Astrocyte (in vitro differentiated cells and primary cell): ENCODE measurements around the gene TFEB. TPM values are rescaled to one million over a fixed set of nuclear protein-coding genes. Genes with fewer than 3 reads are reported as not detected.

ENCODE experiments used
- DNase-seq: peaks from one replicate; pipeline ENCODE4 v3.0.0-alpha.2; 2010; ENCODE audit warnings: low read depth
- FAIRE-seq: peaks from 2 replicates; lab custom pipeline; 2011; peaks lifted over from hg19 to GRCh38; lab: Jason Lieb, UNC
- H2AFZ ChIP-seq: 2 replicates; pipeline ENCODE4 v1.6.0; 2012; ENCODE audit warnings: low read depth, low read length, inconsistent platforms
- H3K27ac ChIP-seq: 2 replicates; pipeline ENCODE4 v1.5.1; 2011; ENCODE audit warnings: low read depth, low read length, inconsistent platforms
- H3K27me3 ChIP-seq: 2 replicates; pipeline ENCODE4 v1.6.0; 2011; ENCODE audit warnings: low read length, inconsistent platforms; ENCODE audit not compliant: insufficient read depth
- H3K36me3 ChIP-seq: 2 replicates; pipeline ENCODE4 v1.5.1; 2011; ENCODE audit warnings: low read length, inconsistent platforms; ENCODE audit not compliant: insufficient read depth
- H3K4me1 ChIP-seq: 2 replicates; pipeline ENCODE4 v1.5.1; 2011; ENCODE audit warnings: low read length, inconsistent platforms; ENCODE audit not compliant: insufficient read depth
- H3K4me2 ChIP-seq: 2 replicates; pipeline ENCODE4 v1.6.0; 2012; ENCODE audit warnings: low read length, inconsistent platforms
- H3K4me3 ChIP-seq: 2 replicates; pipeline ENCODE4 v1.5.1; 2011; ENCODE audit warnings: low read depth, mild to moderate bottlenecking, low read length, inconsistent platforms; ENCODE audit not compliant: insufficient read depth
- H3K79me2 ChIP-seq: 2 replicates; pipeline ENCODE4 v1.6.0; 2012; ENCODE audit warnings: mild to moderate bottlenecking, low read length, inconsistent platforms; ENCODE audit not compliant: insufficient read depth
- H3K9ac ChIP-seq: 2 replicates; pipeline ENCODE4 v1.6.0; 2012; ENCODE audit warnings: mild to moderate bottlenecking, low read length, inconsistent platforms
- H3K9me3 ChIP-seq: 2 replicates; pipeline ENCODE4 v1.5.1; 2012; ENCODE audit warnings: low read depth, mild to moderate bottlenecking, low read length, inconsistent platforms; ENCODE audit not compliant: insufficient read depth
- H4K20me1 ChIP-seq: 2 replicates; pipeline ENCODE4 v1.6.0; 2012; ENCODE audit warnings: low read length, inconsistent platforms; ENCODE audit not compliant: insufficient read depth
- H3K27ac Mint-ChIP-seq: one replicate; pipeline ENCODE4 v1.8.0; 2021; ENCODE audit warnings: mild to moderate bottlenecking, mixed read lengths; ENCODE audit not compliant: unreplicated experiment
- H3K27me3 Mint-ChIP-seq: one replicate; pipeline ENCODE4 v1.8.0; 2021; ENCODE audit warnings: low read depth, mixed read lengths; ENCODE audit not compliant: unreplicated experiment
- H3K36me3 Mint-ChIP-seq: one replicate; pipeline ENCODE4 v1.8.0; 2021; ENCODE audit warnings: low read depth, mixed read lengths; ENCODE audit not compliant: unreplicated experiment
- H3K4me1 Mint-ChIP-seq: one replicate; pipeline ENCODE4 v1.8.0; 2021; ENCODE audit warnings: low read depth, mixed read lengths; ENCODE audit not compliant: unreplicated experiment
- H3K4me3 Mint-ChIP-seq: one replicate; pipeline ENCODE4 v1.8.0; 2021; ENCODE audit warnings: mild to moderate bottlenecking, moderate library complexity, mixed read lengths; ENCODE audit not compliant: unreplicated experiment
- H3K9me3 Mint-ChIP-seq: one replicate; pipeline ENCODE4 v1.8.0; 2021; ENCODE audit warnings: mild to moderate bottlenecking, mixed read lengths; ENCODE audit not compliant: unreplicated experiment
- CTCF ChIP-seq: IDR thresholded peaks from 2 replicates; pipeline ENCODE4 v1.5.1; 2011; ENCODE audit warnings: low read depth, mild to moderate bottlenecking, inconsistent platforms, low read length, moderate library complexity; ENCODE audit not compliant: insufficient read depth
- EZH2 ChIP-seq: IDR thresholded peaks from 2 replicates; pipeline ENCODE4 v1.6.1; 2012; ENCODE audit warnings: mild to moderate bottlenecking, low read length, inconsistent platforms; ENCODE audit not compliant: insufficient read depth
- total RNA-seq: library from RNA; stranded (reverse); gene quantifications from 2 replicates; pipeline ENCODE4 v1.2.1, GENCODE V29; 2021

TFEB gene
- total RNA-seq, 1 donor from 2014 or later, result 4.7 TPM

GRCh38 chr6:41728954-41729353 lies 6.5 kb downstream of the TFEB start:
- no peaks in the 10 kb centered on the region for H3K36me3 Mint-ChIP-seq
- no peak overlapping the region for H2AFZ ChIP-seq
- no peak overlapping the region for H3K4me3 ChIP-seq
- H3K9me3 Mint-ChIP-seq, result no peaks in the 10 kb centered on the region
- H3K4me1 Mint-ChIP-seq, result peaks cover 10% of the 10 kb centered on the region
- DNase-seq (no peak), FAIRE-seq (no peak)
- no peak overlapping the region for H3K27ac ChIP-seq
- H3K9me3 ChIP-seq, result no peaks in the 10 kb centered on the region
- no peak overlapping the region for H3K27ac Mint-ChIP-seq
- no peak overlapping the region for H3K9ac ChIP-seq
- H3K4me2 ChIP-seq, result no peak overlapping the region
- H3K27me3 Mint-ChIP-seq, result peaks cover 32% of the 10 kb centered on the region
- peaks cover 6% of the 10 kb centered on the region for H3K79me2 ChIP-seq
- no peak for TF ChIP-seq CTCF
- TF ChIP-seq EZH2, result no peak
- no peaks in the 10 kb centered on the region for H3K36me3 ChIP-seq
- peaks cover 22% of the 10 kb centered on the region for H3K4me1 ChIP-seq
- H3K4me3 Mint-ChIP-seq, result no peak overlapping the region
- H3K27me3 ChIP-seq, result no peaks in the 10 kb centered on the region
- H4K20me1 ChIP-seq, result peaks cover 14% of the 10 kb centered on the region

- H3K4me3 ChIP-seq, result no peak overlapping the region
- peaks cover 6% of the 10 kb centered on the region for H3K79me2 ChIP-seq
- H3K27me3 ChIP-seq, result no peaks in the 10 kb centered on the region
- H3K9ac ChIP-seq, result no peak overlapping the region
- Mint-ChIP-seq H3K9me3 (no peaks in the 10 kb centered on the region), H3K4me3 (no peak overlapping the region), H3K4me1 (peaks cover 15% of the 10 kb centered on the region), H3K27ac (no peak overlapping the region), H3K36me3 (no peaks in the 10 kb centered on the region), H3K27me3 (peaks cover 32% of the 10 kb centered on the region)
- H3K36me3 ChIP-seq, result no peaks in the 10 kb centered on the region
- no peak for FAIRE-seq
- H3K4me2 ChIP-seq, result no peak overlapping the region
- no peak overlapping the region for H3K27ac ChIP-seq
- H4K20me1 ChIP-seq, result peaks cover 11% of the 10 kb centered on the region
- no peak overlapping the region for H2AFZ ChIP-seq
- H3K4me1 ChIP-seq, result peaks cover 22% of the 10 kb centered on the region
- no peak for DNase-seq
- no peaks in the 10 kb centered on the region for H3K9me3 ChIP-seq
- TF ChIP-seq EZH2 (no peak), CTCF (no peak)
Measured at GRCh38 chr6:41728073-41728936, 7.1 kb downstream of the TFEB start.

- no peaks in the 10 kb centered on the region for H3K36me3 ChIP-seq
- DNase-seq, result no peak
- no peak overlapping the region for H3K9ac ChIP-seq
- Mint-ChIP-seq H3K36me3 (no peaks in the 10 kb centered on the region), H3K27me3 (peaks cover 32% of the 10 kb centered on the region), H3K4me1 (peaks cover 20% of the 10 kb centered on the region), H3K27ac (no peak overlapping the region), H3K9me3 (no peaks in the 10 kb centered on the region), H3K4me3 (no peak overlapping the region)
- no peaks in the 10 kb centered on the region for H3K27me3 ChIP-seq
- TF ChIP-seq CTCF (no peak), EZH2 (no peak)
- H3K9me3 ChIP-seq, result no peaks in the 10 kb centered on the region
- H4K20me1 ChIP-seq, result peaks cover 10% of the 10 kb centered on the region
- H3K4me3 ChIP-seq, result no peak overlapping the region
- no peak overlapping the region for H3K27ac ChIP-seq
- H2AFZ ChIP-seq, result no peak overlapping the region
- peaks cover 22% of the 10 kb centered on the region for H3K4me1 ChIP-seq
- peaks cover 6% of the 10 kb centered on the region for H3K79me2 ChIP-seq
- no peak for FAIRE-seq
- no peak overlapping the region for H3K4me2 ChIP-seq
Measured at GRCh38 chr6:41727705-41728072, 7.7 kb downstream of the TFEB start.
